ENCODE results near the gene CLHC1. TPM values are rescaled to one million over a fixed set of nuclear protein-coding genes. Genes with fewer than 3 reads are reported as not detected.

CLHC1 gene
- total and polyA plus RNA-seq, 10 of the 15 experiments (the other 5 are each of a cell fraction or from before 2014, with no cell fraction given) = 2.6 to 6.8 (median 4.7) TPM

DNA sequence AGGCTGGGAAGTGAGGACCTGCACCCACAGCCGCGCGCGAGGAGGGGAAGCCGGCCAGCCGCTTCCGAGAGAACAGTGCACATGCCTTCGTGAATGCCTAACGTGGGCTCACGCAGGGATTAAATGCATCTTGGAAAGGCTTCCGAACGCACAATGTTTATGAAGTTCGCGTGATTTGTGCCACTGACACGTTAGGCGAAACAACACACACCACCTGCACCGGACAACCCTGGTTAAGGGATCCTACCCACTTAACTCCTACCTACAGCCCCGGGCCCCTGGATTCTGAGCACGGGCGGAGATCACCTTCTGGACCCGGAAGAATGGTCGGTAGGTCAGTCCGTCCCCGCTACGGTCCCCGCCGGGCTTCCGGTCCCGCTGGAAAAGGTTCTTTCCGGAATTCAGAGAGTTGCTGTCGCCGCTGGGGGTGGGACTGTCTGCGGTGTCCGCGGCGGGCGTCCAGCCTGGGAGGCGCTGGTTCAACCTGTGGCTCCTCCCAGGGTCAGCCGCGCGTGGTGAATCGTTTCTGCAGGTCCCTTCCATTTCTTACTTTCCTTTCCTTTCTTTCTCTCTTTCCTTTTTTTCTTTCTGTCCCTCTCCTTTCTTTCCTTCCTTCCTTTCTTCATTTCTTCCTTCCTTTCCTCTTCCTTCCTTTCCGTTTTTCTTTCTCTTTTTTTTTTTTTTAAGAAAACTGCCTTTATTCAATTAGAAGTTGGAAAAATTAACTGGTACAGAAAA, 37.0 kb upstream of the CLHC1 start, which contains the start of gene MTIF2 (continued):
- TF ChIP-seq, protein P1, sequence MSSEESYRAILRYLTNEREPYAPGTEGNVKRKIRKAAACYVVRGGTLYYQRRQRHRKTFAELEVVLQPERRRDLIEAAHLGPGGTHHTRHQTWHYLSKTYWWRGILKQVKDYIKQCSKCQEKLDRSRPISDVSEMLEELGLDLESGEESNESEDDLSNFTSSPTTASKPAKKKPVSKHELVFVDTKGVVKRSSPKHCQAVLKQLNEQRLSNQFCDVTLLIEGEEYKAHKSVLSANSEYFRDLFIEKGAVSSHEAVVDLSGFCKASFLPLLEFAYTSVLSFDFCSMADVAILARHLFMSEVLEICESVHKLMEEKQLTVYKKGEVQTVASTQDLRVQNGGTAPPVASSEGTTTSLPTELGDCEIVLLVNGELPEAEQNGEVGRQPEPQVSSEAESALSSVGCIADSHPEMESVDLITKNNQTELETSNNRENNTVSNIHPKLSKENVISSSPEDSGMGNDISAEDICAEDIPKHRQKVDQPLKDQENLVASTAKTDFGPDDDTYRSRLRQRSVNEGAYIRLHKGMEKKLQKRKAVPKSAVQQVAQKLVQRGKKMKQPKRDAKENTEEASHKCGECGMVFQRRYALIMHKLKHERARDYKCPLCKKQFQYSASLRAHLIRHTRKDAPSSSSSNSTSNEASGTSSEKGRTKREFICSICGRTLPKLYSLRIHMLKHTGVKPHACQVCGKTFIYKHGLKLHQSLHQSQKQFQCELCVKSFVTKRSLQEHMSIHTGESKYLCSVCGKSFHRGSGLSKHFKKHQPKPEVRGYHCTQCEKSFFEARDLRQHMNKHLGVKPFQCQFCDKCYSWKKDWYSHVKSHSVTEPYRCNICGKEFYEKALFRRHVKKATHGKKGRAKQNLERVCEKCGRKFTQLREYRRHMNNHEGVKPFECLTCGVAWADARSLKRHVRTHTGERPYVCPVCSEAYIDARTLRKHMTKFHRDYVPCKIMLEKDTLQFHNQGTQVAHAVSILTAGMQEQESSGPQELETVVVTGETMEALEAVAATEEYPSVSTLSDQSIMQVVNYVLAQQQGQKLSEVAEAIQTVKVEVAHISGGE (CRISPR knock-in tag; IDR thresholded peaks at IDR 0.05) = peak; percentile 91
- TF ChIP-seq NR2F1 (conservative IDR thresholded peaks at IDR 0.05) (peak; percentile 91), POLR2AphosphoS5 (IDR thresholded peaks at IDR 0.05; ENCODE audit: low read length) (peak; percentile 98), ETV6 (conservative IDR thresholded peaks at IDR 0.05 in 1 of 2, IDR thresholded peaks at IDR 0.05 in 1 of 2; ENCODE audit: borderline replicate concordance in 1 of 2, low read depth in 1 of 2) (peak in 1 of 2 experiments; percentile 79; a peak in 1 of 4 replicates), ZNF622 (IDR thresholded peaks at IDR 0.05) (no peak), MTA2 (IDR thresholded peaks at IDR 0.05; ENCODE audit: low read depth) (peak; percentile 60), EP300 (IDR thresholded peaks at IDR 0.05; ENCODE audit: borderline replicate concordance in 1 of 2, control insufficient read depth in 1 of 2, low read depth in 2 of 2, low read length in 2 of 2) (no peak), ZBED1 (IDR thresholded peaks at IDR 0.05; ENCODE audit: borderline replicate concordance) (peak; percentile 83; the same call in 1 of the 2 replicates), CREB1 (IDR thresholded peaks at IDR 0.05; ENCODE audit: low read depth) (peak; percentile 70), SMC3 (IDR thresholded peaks at IDR 0.05; ENCODE audit: borderline replicate concordance, low read length) (no peak), SPI1 (IDR thresholded peaks at IDR 0.05; ENCODE audit: borderline replicate concordance, insufficient read depth, low read depth, low read length) (no peak), PML (IDR thresholded peaks at IDR 0.05; ENCODE audit: low read length) (peak; percentile 96), ESRRA (IDR thresholded peaks at IDR 0.05; ENCODE audit: low read length) (no peak), JUNB (IDR thresholded peaks at IDR 0.05) (no peak; the same call in 1 of the 2 replicates), CBX5 (IDR thresholded peaks at IDR 0.05; ENCODE audit: low read depth) (peak; percentile 97), NR2C1 (IDR thresholded peaks at IDR 0.05) (peak; percentile 90), RAD21 (IDR thresholded peaks at IDR 0.05; ENCODE audit: insufficient read depth, low read depth, low read length) (no peak; the same call in 1 of the 2 replicates), ATF7 (IDR thresholded peaks at IDR 0.05; ENCODE audit: low read depth) (peak; percentile 59; the same call in 1 of the 2 replicates), FOXM1 (IDR thresholded peaks at IDR 0.05; ENCODE audit: low read depth, low read length) (no peak; the same call in 1 of the 2 replicates), BHLHE40 (IDR thresholded peaks at IDR 0.05; ENCODE audit: borderline replicate concordance in 1 of 2, low read depth in 2 of 2, low read length in 1 of 2) (peak; percentile 71 to 86)
- TF ChIP-seq, protein P2, sequence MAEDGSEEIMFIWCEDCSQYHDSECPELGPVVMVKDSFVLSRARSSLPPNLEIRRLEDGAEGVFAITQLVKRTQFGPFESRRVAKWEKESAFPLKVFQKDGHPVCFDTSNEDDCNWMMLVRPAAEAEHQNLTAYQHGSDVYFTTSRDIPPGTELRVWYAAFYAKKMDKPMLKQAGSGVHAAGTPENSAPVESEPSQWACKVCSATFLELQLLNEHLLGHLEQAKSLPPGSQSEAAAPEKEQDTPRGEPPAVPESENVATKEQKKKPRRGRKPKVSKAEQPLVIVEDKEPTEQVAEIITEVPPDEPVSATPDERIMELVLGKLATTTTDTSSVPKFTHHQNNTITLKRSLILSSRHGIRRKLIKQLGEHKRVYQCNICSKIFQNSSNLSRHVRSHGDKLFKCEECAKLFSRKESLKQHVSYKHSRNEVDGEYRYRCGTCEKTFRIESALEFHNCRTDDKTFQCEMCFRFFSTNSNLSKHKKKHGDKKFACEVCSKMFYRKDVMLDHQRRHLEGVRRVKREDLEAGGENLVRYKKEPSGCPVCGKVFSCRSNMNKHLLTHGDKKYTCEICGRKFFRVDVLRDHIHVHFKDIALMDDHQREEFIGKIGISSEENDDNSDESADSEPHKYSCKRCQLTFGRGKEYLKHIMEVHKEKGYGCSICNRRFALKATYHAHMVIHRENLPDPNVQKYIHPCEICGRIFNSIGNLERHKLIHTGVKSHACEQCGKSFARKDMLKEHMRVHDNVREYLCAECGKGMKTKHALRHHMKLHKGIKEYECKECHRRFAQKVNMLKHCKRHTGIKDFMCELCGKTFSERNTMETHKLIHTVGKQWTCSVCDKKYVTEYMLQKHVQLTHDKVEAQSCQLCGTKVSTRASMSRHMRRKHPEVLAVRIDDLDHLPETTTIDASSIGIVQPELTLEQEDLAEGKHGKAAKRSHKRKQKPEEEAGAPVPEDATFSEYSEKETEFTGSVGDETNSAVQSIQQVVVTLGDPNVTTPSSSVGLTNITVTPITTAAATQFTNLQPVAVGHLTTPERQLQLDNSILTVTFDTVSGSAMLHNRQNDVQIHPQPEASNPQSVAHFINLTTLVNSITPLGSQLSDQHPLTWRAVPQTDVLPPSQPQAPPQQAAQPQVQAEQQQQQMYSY (CRISPR knock-in tag; IDR thresholded peaks at IDR 0.05) = no peak
- TF ChIP-seq, protein P3, sequence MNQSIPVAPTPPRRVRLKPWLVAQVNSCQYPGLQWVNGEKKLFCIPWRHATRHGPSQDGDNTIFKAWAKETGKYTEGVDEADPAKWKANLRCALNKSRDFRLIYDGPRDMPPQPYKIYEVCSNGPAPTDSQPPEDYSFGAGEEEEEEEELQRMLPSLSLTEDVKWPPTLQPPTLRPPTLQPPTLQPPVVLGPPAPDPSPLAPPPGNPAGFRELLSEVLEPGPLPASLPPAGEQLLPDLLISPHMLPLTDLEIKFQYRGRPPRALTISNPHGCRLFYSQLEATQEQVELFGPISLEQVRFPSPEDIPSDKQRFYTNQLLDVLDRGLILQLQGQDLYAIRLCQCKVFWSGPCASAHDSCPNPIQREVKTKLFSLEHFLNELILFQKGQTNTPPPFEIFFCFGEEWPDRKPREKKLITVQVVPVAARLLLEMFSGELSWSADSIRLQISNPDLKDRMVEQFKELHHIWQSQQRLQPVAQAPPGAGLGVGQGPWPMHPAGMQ (IDR thresholded peaks at IDR 0.05; ENCODE audit: borderline replicate concordance) = no peak
